Astrocyte of the spinal cord (primary cell): ENCODE data around the gene CDKAL1.
"Not testable (repeated sequence)": the region's sequence is repeated elsewhere in the genome, so short reads cannot be mapped to it uniquely, and the experiment has no call there.

Source experiments
- DNase-seq: peaks from one replicate; pipeline ENCODE4 v3.0.0; 2011; ENCODE audit warnings: low read depth, low spot score
- H3K4me3 ChIP-seq: 2 replicates; pipeline ENCODE4 v1.5.1; 2011; ENCODE audit warnings: low read depth, mild to moderate bottlenecking, low read length, moderate library complexity
- in situ Hi-C: cut with HindIII; loops from 2 replicates; pipeline ENCODE4 v1.10.0; 2017; ENCODE audit warnings: low sequenced_read_pairs
- TF ChIP-seq, protein P1 (sequence below): IDR thresholded peaks from 2 replicates; pipeline ENCODE4 v1.5.1; 2012; ENCODE audit warnings: low read depth, mild to moderate bottlenecking, low read length, inconsistent platforms

The CDKAL1 gene

DNA sequence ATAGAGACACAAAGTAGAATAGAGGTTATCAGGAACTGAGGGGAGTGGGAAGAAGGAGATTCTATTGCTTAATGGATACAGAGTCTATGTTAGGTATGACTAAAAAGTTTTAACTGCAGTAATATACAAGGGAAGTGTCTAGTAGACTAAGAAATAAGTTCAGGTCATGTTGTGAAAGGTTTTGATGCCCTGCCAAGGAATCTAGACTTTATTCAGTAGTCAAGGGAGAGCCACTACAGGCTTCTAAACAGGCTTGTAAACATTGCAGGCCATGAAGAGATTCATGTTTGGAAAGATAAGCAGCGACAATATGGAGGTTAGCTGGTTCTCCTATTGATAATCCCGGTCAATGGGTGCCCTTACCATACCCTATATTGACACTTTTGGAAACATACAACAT lies 706.5 kb downstream of the CDKAL1 start:
- in situ Hi-C loops = no loop called here
- TF ChIP-seq, protein P1, sequence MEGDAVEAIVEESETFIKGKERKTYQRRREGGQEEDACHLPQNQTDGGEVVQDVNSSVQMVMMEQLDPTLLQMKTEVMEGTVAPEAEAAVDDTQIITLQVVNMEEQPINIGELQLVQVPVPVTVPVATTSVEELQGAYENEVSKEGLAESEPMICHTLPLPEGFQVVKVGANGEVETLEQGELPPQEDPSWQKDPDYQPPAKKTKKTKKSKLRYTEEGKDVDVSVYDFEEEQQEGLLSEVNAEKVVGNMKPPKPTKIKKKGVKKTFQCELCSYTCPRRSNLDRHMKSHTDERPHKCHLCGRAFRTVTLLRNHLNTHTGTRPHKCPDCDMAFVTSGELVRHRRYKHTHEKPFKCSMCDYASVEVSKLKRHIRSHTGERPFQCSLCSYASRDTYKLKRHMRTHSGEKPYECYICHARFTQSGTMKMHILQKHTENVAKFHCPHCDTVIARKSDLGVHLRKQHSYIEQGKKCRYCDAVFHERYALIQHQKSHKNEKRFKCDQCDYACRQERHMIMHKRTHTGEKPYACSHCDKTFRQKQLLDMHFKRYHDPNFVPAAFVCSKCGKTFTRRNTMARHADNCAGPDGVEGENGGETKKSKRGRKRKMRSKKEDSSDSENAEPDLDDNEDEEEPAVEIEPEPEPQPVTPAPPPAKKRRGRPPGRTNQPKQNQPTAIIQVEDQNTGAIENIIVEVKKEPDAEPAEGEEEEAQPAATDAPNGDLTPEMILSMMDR = no peak
- H3K4me3 ChIP-seq = no peak overlapping the region
- DNase-seq = no peak

DNA sequence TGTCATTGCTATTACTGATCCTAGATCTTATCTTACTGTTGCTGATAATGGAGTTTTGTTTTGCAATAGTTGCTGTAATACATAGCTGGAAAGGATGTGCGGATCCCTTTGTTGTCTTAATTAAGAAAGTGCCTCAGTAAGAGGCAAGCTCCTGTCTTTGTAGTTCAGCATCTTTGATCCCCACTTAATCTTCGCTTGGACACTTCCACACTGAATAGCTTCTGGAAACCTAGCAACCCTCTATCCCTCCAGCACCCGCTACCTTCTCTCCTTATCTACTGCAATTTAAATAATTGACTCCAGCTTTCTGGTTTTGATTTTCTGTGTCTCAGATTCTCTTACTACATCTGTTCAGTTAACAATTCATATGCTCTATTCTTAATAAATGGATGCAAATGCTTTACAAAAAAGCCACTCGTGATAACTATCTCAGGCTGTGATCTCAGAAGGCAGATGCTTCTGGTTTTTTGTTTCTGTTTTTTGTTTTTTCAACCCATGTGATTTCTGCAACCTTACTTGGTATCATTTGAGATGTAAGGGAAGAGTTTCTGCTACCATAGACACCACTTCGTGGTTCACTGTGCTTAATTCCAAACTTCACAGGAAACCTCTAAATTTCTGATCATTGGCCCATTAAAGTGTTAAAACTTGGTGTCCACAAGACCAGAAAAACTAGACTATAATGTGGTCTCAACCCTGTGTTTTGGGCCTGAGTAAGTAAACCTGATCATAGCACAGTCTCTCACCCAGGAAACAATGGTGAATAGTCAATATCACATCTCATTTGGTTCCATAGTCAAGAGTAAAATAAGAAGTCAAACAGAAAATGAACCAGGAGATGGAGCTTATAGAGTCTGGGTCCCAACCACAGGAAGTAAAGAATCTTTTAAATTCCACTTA lies 707.2 kb downstream of the CDKAL1 start:
- no peak overlapping the region for H3K4me3 ChIP-seq
- no peak for DNase-seq
- TF ChIP-seq, protein P1 = no peak
- in situ Hi-C loops = no loop called here

DNA sequence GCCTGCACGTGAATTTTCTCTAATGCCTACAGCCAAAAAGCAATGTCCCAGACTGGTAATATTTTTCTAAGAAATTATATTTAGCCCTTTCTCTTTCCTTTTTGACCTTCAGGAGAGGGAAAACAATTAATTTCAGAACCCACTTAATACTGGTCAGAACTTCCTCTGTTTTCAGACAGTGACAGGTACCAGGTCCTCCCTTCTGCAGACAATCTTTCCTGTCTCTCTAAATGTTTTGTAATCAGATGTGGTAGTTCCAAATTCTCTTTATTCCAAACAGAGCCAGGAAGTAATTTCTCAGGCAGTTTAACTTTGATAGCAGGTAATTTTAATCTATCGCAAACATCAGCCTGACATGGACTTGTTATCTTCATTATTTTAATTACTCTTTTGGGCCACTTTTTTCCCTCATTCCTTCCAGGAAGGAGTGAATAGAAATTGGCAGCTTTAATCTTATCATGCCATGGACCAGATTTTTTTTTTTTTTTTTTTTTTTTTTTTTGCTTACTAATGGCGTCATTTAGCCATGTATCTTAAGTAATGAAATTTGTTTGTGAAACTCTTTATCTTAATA lies 710.7 kb downstream of the CDKAL1 start:
- TF ChIP-seq, protein P1 = no peak

GRCh38 chr6:21245488-21245887 lies 711.2 kb downstream of the CDKAL1 start:
- no peak overlapping the region for H3K4me3 ChIP-seq
- DNase-seq = no peak
- in situ Hi-C loops = no loop called here
- TF ChIP-seq, protein P1 = no peak

More for the DNA sequence above, 710.7 kb downstream of the CDKAL1 start:
- no peak for DNase-seq
- H3K4me3 ChIP-seq = no peak overlapping the region
- in situ Hi-C loops = no loop called here

DNA sequence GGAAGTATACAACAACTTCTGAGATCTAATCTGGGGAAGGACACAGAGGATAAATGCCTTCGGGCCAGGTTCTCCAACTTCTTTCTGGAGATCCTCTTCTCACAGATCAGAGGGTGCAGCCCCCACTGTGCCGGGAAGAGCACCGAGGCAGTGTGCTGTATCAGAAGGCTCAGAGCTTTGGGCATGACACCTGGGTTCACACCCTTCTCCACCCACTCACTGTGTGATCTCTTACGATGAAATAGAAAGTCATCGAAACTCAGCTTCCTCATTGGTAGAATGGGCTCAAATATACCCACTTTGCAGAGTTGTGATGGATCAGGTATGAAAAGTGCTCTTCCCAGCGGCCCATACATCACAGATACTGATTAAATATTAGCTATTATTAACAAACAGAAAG lies 711.8 kb downstream of the CDKAL1 start:
- DNase-seq = no peak
- in situ Hi-C loops = no loop called here

DNA sequence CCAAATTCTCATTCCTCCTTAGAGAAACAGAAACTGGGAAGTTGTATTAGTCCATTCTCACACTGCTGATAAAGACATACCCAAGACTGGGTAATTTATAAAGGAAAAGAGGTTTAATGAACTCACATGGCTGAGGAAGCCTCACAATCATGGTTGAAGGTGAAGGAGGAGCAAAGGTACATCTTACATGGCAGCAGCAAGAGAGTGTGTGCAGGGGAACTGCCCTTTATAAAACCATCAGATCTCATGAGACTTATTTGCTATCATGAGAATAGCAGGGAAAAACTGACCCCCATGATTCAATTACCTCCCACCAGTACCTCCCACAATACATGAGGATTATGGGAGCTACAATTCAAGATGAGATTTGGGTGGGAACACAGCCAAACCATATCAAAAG lies 720.2 kb downstream of the CDKAL1 start:
- H3K4me3 ChIP-seq, in situ Hi-C loops, DNase-seq: not testable (repeated sequence)

More for the DNA sequence above, 711.8 kb downstream of the CDKAL1 start:
- H3K4me3 ChIP-seq = no peak overlapping the region
- TF ChIP-seq, protein P1 = no peak

DNA sequence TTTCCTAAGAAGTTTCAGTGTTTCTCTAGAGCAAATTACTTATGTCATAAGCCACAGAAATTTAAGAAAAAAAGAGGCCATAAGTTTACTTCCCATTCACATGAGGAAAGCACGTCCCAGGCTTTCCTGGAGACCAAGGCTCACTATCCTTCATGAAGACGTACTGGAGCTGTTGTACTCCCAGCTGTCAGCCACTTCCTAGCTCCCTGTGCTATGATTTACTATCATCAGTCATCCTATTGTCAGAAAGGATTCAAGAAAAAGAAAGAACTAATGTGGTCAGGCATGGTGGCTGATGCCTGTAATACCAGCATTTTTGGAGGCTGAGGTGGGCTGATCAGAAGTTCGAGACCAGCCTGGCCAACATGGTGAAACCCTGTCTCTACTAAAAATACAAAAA lies 721.9 kb downstream of the CDKAL1 start:
- in situ Hi-C loops = no loop called here
- TF ChIP-seq, protein P1 = no peak
- DNase-seq = no peak
- no peak overlapping the region for H3K4me3 ChIP-seq
